Choroid plexus epithelial cell (primary cell): ENCODE results near the gene ABCA3.

ENCODE experiments used
- DNase-seq: peaks from one replicate; pipeline ENCODE4 v3.0.0-alpha.2; 2010; ENCODE audit warnings: low read depth
- H3K4me3 ChIP-seq: 2 replicates; pipeline ENCODE4 v1.5.1; 2011; ENCODE audit warnings: low read depth, mild to moderate bottlenecking, control low read depth, low read length, moderate library complexity
- TF ChIP-seq, protein P1 (sequence below): conservative IDR thresholded peaks from 2 replicates; pipeline ENCODE4 v1.5.1; 2011; ENCODE audit warnings: low read depth, mild to moderate bottlenecking, control low read depth, inconsistent platforms, low read length, moderate library complexity

ABCA3 gene

DNA sequence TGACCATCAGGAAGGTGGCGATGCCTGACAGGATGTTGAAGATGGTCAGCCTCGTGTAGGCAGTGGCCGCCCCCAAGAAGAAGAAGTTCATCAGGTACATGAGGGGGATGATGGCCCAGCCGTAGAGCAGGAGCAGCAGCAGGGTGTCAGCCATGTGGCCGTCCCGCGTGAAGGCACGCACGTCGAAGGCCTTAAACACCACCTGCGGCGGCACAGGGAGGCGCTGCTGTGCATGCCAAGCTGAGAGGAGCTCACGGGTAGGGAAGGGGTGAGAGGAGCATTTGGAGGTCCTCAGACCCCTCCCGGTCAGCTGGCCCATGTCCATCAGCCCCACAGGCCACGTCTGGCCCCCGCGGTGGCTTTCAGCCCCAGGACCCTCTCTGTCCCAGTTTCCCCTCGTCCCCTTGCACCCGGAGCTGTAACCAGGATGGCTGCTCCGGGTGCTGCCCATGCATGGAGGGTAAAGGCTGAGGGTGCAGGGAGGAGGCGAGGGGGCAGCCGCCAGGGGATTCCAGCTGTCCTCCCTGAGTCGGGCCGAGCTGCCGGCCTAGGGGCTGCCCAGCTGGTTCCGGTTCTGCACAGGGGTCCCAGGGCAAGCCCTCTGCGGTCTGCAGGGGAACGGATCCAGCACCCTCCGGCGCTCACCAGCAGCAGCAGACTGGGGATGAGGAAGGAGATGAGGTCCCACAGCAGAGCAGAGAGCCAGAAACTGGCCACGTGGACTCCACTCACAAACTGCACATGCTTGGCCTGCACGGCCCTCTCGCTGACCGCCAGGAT is 55.5 kb downstream of the ABCA3 start:
- H3K4me3 ChIP-seq, result no peak overlapping the region
- TF ChIP-seq, protein P1, sequence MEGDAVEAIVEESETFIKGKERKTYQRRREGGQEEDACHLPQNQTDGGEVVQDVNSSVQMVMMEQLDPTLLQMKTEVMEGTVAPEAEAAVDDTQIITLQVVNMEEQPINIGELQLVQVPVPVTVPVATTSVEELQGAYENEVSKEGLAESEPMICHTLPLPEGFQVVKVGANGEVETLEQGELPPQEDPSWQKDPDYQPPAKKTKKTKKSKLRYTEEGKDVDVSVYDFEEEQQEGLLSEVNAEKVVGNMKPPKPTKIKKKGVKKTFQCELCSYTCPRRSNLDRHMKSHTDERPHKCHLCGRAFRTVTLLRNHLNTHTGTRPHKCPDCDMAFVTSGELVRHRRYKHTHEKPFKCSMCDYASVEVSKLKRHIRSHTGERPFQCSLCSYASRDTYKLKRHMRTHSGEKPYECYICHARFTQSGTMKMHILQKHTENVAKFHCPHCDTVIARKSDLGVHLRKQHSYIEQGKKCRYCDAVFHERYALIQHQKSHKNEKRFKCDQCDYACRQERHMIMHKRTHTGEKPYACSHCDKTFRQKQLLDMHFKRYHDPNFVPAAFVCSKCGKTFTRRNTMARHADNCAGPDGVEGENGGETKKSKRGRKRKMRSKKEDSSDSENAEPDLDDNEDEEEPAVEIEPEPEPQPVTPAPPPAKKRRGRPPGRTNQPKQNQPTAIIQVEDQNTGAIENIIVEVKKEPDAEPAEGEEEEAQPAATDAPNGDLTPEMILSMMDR, result no peak
- no peak for DNase-seq

GRCh38 chr16:2284001-2284770 is 56.3 kb downstream of the ABCA3 start:
- no peak overlapping the region for H3K4me3 ChIP-seq
- DNase-seq, result no peak
- TF ChIP-seq, protein P1, result no peak

DNA sequence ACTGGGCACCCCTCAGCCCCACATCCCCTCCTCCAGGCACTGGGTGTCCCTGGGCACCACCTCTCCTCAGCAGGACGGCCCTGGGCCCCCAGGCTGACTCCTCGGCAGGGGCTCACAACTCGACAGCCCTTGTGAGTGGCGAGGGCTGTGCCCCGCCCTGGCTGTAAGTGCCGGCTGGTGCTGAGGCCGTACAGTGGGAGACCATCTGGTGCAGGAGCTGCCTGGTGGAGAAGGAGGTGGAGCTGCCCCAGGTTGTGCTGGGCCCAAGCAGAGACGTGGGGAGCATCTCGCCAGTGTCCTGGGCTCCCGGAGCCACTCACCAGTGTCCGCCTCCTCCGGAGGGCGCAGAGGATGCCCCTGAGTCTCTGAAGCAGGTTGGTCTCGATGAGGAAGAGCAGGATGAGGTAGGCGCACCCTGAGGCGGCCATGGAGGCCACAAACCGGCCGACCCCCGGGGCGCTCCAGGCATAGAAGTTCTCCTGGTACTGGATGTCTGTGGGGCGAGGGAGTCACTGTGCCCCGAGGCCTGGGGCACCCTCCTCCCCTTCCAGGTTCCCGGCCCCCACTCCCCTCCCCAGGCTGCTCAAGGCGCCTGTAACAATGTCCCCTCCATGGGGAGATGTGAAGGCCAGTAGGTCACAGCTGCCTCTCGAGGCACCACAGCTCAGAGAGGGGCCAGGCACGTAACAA is 57.5 kb downstream of the ABCA3 start:
- no peak for DNase-seq
- no peak overlapping the region for H3K4me3 ChIP-seq
- TF ChIP-seq, protein P1, result no peak

DNA sequence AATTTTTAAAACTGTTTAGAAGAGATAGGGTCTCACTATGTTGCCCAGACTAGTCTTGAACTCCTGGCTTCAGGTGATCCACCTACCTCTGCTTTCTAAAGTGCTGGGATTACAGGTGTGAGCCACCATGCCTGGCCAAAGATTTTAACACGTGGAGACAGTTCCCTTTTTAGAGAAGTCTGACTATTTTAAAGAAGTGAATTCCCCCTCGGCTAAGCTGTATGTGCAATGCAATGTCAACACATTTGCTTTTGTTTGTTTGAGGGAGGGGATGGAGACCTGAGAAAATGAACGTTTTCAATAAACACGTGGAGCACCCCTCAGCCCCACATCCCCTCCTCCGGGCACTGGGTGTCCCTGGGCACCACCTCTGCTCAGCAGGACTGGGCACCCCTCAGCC is 58.3 kb downstream of the ABCA3 start:
- no peak for DNase-seq
- TF ChIP-seq, protein P1, result no peak

GRCh38 chr16:2280981-2281542 is 59.5 kb downstream of the ABCA3 start:
- no peak for DNase-seq
- TF ChIP-seq, protein P1, result no peak
- no peak overlapping the region for H3K4me3 ChIP-seq

More for the DNA sequence above, 58.3 kb downstream of the ABCA3 start:
- H3K4me3 ChIP-seq, result no peak overlapping the region

DNA sequence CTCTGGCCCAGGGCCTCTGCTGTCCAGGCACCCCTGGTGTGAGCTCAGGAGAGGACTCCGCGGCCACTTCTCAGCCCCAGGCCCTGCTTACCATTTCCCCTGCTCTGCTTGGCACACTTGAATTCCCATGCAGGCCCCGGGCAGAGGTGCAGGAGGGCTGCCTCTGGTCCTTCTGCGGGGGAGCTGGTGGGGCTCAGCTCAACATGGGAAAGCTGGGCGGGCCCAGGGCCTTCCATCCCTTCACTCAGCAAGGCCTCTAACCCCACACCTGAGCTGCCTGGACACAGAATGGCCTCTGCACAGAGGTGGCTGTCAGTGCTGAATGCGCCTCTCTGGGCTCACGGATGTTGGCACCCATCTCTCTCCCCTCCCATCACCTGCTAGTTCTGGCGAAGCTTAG is 60.1 kb downstream of the ABCA3 start:
- no peak for DNase-seq
- TF ChIP-seq, protein P1, result no peak
- H3K4me3 ChIP-seq, result no peak overlapping the region
